8988T (cell line): ENCODE data around the gene LIM2.
"Not testable (repeated sequence)": the region's sequence is repeated elsewhere in the genome, so short reads cannot be mapped to it uniquely, and the experiment has no call there.

Source experiments
- DNase-seq: peaks from one replicate; pipeline ENCODE4 v3.0.0; 2011

LIM2 gene, protein sequence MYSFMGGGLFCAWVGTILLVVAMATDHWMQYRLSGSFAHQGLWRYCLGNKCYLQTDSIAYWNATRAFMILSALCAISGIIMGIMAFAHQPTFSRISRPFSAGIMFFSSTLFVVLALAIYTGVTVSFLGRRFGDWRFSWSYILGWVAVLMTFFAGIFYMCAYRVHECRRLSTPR

DNA sequence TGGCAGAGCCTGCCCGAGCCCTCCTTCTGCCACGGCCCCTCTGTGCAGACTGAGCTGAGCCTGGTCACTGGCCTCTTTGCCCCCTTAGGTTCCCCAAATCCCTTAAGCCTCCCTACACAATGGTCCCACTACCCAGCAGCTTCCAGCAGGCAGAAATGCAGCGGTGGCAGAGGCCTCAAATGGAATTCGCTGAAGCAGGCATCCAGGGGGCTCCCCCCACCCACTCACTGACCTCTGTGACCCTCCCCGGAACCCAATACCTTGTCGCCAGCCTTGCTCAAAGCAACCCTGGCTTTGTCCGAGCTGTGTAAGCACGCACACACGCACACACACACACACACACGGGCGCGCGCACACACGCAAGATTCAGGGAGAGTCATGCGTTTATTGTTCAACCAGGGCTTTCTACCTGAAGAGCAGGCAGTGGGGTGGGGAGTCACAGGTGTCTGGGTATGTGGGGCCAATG is at the start of gene LIM2:
LIM2 (minus strand) TSS at position 51 of the 466 bp plus-strand sequence. CDS start 531 bp downstream, outside the sequence.
- DNase-seq: no peak

DNA sequence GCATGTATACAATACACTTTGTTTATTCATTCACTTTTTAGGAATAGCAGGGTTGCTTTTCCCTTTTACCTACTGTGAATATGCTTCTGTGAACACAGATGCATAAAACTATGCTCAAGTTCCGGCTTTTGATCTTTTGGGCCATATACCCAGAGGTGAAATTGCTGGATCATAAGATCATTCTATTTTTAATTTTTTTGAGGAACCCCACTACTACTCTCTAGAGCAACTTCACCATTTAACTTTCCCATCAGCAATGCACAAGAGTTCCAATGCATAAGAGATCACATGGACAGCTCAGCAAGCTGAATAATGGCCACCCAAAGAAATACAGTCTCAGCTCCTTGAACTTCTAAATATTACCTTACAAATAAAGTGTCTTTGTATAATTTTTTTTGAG is 46.7 kb upstream of the LIM2 start:
- DNase-seq: no peak

- DNase-seq: no peak
These were observed 45.3 kb upstream of the LIM2 start for GRCh38 chr19:51433043-51433442.

GRCh38 chr19:51431124-51431523 is 43.4 kb upstream of the LIM2 start:
- DNase-seq: no peak

- no peak for DNase-seq
These were observed 42.4 kb upstream of the LIM2 start for GRCh38 chr19:51430221-51430620.

DNA sequence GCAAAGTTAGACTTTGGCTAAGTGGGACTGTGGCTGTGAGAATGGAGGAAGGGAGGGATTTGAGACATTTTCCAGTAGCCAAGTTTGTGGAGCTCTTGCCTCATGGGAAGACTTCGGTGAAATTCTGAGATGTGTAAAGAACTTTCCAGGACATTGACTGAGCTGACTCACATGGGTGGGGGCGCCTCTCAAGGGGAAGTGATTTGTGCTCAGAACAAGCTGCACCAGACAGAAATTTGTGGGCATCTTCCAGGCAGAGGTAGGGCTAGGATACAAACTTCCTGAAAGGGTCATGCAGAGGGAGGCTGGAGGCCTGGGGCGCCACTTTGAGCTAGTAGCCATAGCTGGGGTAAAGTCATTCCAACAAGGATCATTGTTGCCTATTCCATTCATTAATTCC is 39.4 kb upstream of the LIM2 start:
- DNase-seq: no peak

DNA sequence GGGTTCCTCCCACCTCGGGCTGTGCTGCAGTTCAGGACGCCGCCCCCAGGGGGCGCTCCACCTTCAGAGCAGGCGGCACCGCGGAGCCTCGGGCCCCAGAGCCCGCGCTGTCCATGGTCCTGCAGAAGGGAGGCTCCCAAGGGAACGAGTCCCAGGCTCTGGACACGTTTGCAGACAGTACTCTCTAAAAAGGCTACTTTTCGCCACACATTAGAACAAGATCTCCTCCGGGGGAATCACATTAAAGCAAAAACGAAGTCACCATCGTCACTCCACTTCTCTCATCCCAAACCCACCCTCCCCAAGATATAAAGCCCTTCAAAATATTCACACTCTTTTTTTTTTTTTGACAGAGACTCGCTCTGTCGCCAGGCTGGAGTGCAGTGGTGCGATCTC is 34.3 kb upstream of the LIM2 start:
- peak; percentile 68 for DNase-seq

DNA sequence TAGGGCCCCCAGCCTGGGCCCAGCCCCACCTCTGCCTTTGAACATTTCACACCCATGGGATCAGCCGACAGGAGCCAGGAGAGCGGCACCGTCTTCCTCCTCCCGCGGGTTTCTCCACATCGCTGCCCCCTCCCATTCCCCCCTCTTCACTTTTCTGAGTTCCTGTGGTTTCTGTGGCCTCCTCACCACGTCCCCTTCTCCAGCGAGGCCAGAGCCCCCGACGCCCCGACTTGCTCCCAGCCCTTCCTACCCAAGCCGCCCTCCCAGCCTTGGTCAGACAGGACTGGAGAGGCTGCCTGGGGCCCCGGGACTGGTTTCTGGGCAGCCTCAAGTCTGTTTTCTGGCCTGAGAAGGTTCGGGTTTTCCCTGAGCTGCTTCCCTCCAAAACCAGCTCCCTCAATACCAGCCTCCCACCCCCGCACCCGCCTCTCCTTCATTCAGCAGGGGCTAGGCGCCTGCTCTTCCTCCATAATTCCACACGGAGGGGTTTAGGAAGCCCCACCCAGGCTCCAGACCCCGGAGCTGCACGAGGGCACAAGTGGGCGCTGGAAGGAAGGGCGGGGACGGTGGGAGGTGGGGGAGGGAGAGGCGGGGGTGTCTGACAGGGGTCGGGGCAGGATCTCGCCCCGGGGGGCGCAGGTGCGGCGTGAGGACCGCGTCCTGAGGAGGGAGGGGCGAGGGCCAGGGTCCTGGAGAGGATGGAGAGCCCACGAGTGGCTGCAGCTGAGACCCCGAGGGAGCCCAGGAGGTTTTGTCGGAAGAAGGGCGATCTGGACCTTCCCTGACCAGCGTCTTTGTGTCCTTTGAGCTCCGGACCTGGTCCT is 33.7 kb upstream of the LIM2 start:
- DNase-seq: no peak

- not testable (repeated sequence) for DNase-seq
These were observed 32.7 kb upstream of the LIM2 start for GRCh38 chr19:51420511-51420910.

- DNase-seq: no peak
These were observed 30.9 kb upstream of the LIM2 start for GRCh38 chr19:51418707-51419106.

DNA sequence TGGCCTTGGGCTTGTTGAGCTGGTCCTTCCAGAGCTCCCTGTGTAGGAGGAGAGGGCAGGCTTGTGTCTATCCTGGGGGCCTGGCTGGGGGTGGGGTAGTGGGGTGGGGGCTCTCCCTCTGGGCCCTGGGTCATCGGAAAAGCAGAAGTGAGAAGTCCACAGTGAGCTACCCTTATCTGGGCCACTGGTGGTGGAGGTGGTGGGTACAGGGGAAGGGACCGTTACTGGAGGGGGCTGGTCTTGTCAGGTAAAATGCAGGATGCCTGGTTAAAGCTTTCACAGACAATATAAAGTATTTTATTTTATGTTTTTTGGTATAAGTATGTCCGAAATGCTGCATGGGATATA is 30.0 kb upstream of the LIM2 start:
- DNase-seq: no peak

DNA sequence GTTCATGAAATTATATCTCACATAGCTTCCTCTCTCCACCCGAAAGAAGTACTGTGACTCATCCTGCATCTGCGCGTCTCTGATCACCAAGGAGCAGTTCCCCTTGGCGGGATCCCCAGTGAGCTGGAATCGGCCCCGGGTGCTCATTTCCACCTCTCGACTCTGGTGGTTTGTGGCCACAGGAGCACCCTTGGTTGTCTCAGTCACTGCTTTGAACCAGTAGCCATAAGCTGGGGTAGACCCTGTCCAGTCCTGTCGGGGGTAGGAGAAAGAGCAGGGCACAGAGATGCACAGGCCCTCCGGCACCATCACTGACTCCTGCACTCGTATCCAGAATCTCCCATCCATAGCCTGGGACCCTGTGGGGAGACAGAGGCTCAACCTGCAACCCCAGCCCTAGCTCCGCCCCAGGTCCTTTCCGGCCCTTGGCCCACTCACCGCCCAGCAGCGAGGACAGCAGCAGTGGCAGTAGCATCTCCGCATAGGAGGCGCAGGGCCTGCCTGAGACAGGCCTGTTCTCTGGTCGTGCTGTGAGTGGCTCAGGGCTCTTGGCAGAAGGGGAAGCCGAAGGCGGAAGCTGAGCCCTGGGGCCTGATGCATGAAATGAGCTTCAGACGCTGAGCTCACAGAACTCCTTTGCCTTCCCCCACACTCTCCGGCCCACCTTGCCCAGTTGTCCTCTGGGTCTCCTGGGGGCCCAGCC is 29.5 kb upstream of the LIM2 start, which contains the start of gene SIGLEC10:
SIGLEC10 (minus strand) TSS at position 536 of the 703 bp plus-strand sequence; CDS start at position 475, 61 bp downstream.
- no peak for DNase-seq

DNA sequence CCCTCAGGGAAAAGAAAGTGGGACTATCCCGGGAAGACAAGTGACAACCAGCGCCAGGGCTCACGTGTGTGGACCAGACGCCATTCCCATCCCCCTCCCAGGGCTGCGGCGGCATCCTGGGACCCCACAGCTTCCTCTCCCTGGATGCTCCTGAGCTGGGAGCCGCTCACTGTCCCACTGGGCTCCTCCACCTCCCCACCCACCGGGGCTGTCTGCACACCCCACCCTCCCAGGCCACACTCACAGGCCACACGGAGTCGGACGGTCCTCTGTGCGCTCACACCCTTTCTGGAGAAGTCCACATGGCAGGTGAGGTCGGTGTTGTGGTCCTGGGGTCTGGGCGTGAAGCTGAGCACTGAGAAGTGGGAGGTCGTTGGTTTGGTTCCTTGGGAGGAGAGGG is 28.6 kb upstream of the LIM2 start:
- DNase-seq: not testable (repeated sequence)

GRCh38 chr19:51415187-51415586 is 27.4 kb upstream of the LIM2 start:
- DNase-seq: no peak

- DNase-seq: no peak
These were observed 23.4 kb upstream of the LIM2 start for GRCh38 chr19:51410950-51411748.

DNA sequence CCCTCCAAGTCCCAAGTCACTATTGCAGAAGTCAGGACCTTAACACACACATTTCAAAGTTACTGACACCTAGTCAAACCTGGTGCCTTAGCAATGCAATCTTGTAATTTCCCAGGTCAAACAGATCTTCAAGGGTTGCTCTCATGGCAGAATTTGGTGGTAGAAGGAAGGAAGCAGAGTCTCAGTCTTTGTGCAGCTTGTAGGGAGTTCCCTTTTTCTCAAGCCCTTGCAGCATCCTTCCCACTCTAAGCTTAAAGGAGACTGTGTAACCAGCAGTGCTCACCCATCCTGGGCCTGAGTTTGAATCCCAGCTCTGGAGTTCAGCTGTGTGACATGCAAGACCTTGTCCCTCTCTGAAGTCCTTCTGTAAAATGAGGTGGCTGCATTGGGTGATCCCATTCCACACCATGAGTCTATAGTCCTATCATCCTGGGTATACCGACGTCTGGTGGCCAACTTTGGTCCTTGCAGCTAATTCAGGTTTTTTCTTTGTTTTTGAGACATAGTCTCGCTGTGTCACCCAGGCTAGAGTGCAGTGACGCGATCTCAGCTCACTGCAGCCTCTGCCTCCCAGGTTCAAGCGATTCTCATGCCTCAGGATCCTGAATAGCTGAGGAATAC is 19.8 kb upstream of the LIM2 start:
- DNase-seq: peak; percentile 45

DNA sequence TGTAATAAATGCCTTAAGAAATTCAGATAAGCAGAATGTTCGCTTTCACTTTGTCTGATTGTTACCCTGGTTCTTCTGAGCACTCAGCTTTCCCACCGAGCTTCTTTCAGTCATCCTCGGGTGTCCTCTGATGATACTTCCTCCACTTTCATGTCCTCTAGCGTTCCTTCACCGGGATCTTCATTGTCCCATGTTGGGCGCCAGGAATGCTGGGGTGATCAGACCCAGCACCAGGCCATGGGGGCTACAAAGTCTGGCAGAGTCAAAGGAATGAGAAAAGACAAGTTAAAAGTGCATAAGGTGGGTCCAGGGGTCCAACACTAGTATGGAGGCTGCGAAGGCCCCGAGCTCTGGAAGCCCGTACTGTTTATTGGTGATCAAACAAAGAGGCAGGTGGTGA is 14.3 kb upstream of the LIM2 start:
- DNase-seq: no peak

GRCh38 chr19:51399936-51400335 is 12.2 kb upstream of the LIM2 start:
- DNase-seq: not testable (repeated sequence)

DNA sequence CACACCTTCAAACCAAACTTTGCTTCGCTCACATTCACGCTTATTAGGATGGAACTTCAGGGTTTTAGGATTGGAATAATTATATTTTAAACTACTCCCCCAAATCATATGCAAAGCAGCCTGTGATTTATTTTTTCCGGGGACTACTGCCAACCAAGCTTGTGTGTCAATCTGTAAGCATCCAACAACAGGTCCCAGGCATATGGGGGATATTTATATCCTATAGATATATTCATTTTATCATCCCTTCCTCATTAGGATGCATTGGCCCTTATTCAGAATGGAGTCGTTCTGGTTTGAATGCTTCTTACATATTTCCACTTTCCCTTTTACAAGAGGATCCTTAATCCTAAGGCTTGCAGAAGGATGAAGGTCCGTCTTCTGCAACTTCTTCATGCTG is 11.5 kb upstream of the LIM2 start:
- no peak for DNase-seq

- no peak for DNase-seq
These were observed 10.4 kb upstream of the LIM2 start for GRCh38 chr19:51398096-51398704.

DNA sequence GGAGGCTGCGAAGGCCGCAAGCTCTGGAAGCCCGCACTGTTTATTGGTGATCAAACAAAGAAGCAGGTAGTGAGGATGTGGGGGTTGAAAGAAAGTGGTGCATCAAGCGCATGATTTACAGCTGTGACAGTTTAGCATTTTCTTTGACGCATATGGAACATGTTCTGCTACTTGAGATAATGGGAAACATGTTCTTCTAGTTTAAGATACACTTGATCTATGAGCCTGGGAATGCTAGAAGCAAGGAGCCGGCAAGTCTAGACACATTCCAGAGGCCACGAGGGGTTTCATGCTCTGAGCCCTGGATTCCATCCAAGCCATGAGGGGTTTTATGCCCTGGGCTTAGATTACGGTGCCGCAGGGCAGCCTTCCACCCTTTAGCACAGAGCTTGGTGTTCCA is 9.7 kb upstream of the LIM2 start:
- DNase-seq: not testable (repeated sequence)

GRCh38 chr19:51396175-51396574 is 8.4 kb upstream of the LIM2 start:
- no peak for DNase-seq
